MM.1S (cell line): ENCODE measurements around the gene RNF138.
"Not testable (repeated sequence)": the region's sequence is repeated elsewhere in the genome, so short reads cannot be mapped to it uniquely, and the experiment has no call there.

Source experiments
- DNase-seq: peaks from one replicate; pipeline ENCODE4 v3.0.0-alpha.2; 2015
- H2AFZ ChIP-seq: fragments of 300-600 bp; sonication (generic); 2 replicates; pipeline ENCODE4 v1.6.0; 2016; ENCODE audit warnings: antibody characterized with exemption, low read length
- H3F3A ChIP-seq: fragments of 300-600 bp; sonication (generic); 2 replicates; pipeline ENCODE4 v1.6.1; 2016; ENCODE audit warnings: mild to moderate bottlenecking, antibody characterized with exemption, low read length, moderate library complexity, mixed read lengths; ENCODE audit not compliant: insufficient read depth
- H3K27ac ChIP-seq: fragments of 300-600 bp; sonication (generic); 2 replicates; pipeline ENCODE4 v1.5.1; 2016; ENCODE audit warnings: mild to moderate bottlenecking, low read length
- H3K27me3 ChIP-seq: fragments of 300-600 bp; sonication (generic); replicated peaks from 2 replicates; pipeline ENCODE4 v1.6.0; 2016; ENCODE audit warnings: low read length; ENCODE audit not compliant: insufficient read depth
- H3K36me3 ChIP-seq: fragments of 300-600 bp; sonication (generic); replicated peaks from 2 replicates; pipeline ENCODE4 v1.6.1; 2016; ENCODE audit warnings: mild to moderate bottlenecking, low read length, mixed read lengths; ENCODE audit not compliant: insufficient read depth
- H3K4me1 ChIP-seq: fragments of 300-600 bp; sonication (generic); 2 replicates; pipeline ENCODE4 v1.6.1; 2016; ENCODE audit warnings: low read length, mixed read lengths
- H3K4me2 ChIP-seq: fragments of 300-600 bp; sonication (generic); 2 replicates; pipeline ENCODE4 v1.6.0; 2016; ENCODE audit warnings: low read depth, low read length
- H3K4me3 ChIP-seq: fragments of 300-600 bp; sonication (generic); 2 replicates; pipeline ENCODE4 v1.5.1; 2016; ENCODE audit warnings: low read length, mixed read lengths
- H3K79me2 ChIP-seq: fragments of 300-600 bp; sonication (generic); 2 replicates; pipeline ENCODE4 v1.6.1; 2016; ENCODE audit warnings: mixed run types, low read length, mixed read lengths
- H3K9ac ChIP-seq: fragments of 300-600 bp; sonication (generic); 2 replicates; pipeline ENCODE4 v1.6.1; 2016; ENCODE audit warnings: low read length, mixed read lengths
- H3K9me2 ChIP-seq: fragments of 300-600 bp; sonication (generic); replicated peaks from 2 replicates; pipeline ENCODE4 v1.6.1; 2016; ENCODE audit warnings: mild to moderate bottlenecking, low read length, mixed read lengths; ENCODE audit not compliant: insufficient read depth
- H3K9me3 ChIP-seq: fragments of 300-600 bp; sonication (generic); replicated peaks from 2 replicates; pipeline ENCODE4 v1.6.1; 2016; ENCODE audit warnings: mild to moderate bottlenecking, low read length, mixed read lengths; ENCODE audit not compliant: insufficient read depth
- H4K20me1 ChIP-seq: fragments of 300-600 bp; sonication (generic); 2 replicates; pipeline ENCODE4 v1.6.1; 2016; ENCODE audit warnings: mild to moderate bottlenecking, low read length, moderate library complexity, mixed read lengths; ENCODE audit not compliant: insufficient read depth
- EZH2 ChIP-seq: fragments of 300-600 bp; sonication (generic); optimal IDR thresholded peaks from 2 replicates; pipeline ENCODE3; 2017; ENCODE audit warnings: low read depth, mild to moderate bottlenecking, antibody characterized with exemption, low read length, mixed read lengths
- EZH2phosphoT487 ChIP-seq: fragments of 300-600 bp; sonication (generic); IDR thresholded peaks from 2 replicates; pipeline ENCODE4 v1.6.1; 2018; ENCODE audit warnings: antibody characterized with exemption, low read length
- TF ChIP-seq, protein P1 (sequence below): fragments of 300-600 bp; sonication (generic); IDR thresholded peaks from 2 replicates; pipeline ENCODE4 v1.5.1; 2016; ENCODE audit warnings: antibody characterized with exemption, low read length, mixed read lengths

Gene RNF138

DNA sequence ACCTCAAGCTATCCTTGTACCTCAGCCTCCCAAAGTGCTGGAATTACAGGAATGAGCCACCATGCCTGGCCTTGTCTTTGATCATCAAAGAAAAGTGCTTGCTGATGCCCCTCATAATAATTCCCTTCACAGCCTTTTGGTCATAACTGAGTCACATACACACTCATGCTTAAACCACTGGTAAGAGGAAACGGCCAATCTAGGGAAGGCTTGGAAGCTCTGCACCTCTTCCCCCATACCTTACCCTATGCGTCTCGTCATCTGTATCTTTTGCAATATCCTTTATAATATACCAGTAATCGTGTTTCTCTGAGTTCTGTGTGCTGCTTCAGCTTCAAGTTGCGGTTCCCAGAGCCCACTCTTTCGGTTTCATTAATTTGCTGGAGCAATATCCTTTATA is 4.8 kb upstream of the RNF138 start:
- TF ChIP-seq EZH2phosphoT487, result no peak
- TF ChIP-seq EZH2, result no peak
- TF ChIP-seq, protein P1, sequence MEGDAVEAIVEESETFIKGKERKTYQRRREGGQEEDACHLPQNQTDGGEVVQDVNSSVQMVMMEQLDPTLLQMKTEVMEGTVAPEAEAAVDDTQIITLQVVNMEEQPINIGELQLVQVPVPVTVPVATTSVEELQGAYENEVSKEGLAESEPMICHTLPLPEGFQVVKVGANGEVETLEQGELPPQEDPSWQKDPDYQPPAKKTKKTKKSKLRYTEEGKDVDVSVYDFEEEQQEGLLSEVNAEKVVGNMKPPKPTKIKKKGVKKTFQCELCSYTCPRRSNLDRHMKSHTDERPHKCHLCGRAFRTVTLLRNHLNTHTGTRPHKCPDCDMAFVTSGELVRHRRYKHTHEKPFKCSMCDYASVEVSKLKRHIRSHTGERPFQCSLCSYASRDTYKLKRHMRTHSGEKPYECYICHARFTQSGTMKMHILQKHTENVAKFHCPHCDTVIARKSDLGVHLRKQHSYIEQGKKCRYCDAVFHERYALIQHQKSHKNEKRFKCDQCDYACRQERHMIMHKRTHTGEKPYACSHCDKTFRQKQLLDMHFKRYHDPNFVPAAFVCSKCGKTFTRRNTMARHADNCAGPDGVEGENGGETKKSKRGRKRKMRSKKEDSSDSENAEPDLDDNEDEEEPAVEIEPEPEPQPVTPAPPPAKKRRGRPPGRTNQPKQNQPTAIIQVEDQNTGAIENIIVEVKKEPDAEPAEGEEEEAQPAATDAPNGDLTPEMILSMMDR, result no peak
- Histone ChIP-seq H4K20me1 (no peaks in the 10 kb centered on the region), H3K9me2 (no peaks in the 10 kb centered on the region), H3K36me3 (no peaks in the 10 kb centered on the region), H3F3A (peaks cover 16% of the 10 kb centered on the region), H3K27me3 (no peaks in the 10 kb centered on the region), H2AFZ (no peak overlapping the region), H3K79me2 (no peaks in the 10 kb centered on the region), H3K9me3 (no peaks in the 10 kb centered on the region), H3K4me3 (no peak overlapping the region), H3K9ac (no peak overlapping the region), H3K27ac (no peak overlapping the region), H3K4me1 (peaks cover 12% of the 10 kb centered on the region), H3K4me2 (no peak overlapping the region)
- DNase-seq, result no peak

DNA sequence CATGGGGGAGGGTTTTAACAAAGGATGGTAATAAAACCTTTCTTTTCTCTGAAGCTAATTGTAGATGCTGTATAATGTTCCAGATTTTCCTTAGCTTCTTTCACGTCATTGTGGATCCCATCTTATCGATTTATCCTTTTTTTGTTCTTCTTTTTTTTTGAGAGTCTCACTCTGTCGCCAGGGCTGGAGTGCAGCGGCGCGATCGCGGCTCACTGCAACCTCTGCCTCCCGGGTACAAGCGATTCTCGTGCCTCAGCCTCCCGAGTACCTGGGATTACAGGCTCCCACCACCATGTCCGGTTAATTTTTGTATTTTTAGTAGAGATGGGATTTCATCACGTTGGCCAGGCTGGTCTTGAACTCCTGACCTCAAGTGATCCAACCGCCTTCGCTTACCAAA is 843 bp upstream of the RNF138 start:
- not testable (repeated sequence) for DNase-seq, H3K27ac ChIP-seq, H3K27me3 ChIP-seq, H3K9me2 ChIP-seq, H3K4me1 ChIP-seq, H3K9ac ChIP-seq, H3K4me2 ChIP-seq, H2AFZ ChIP-seq, H3K9me3 ChIP-seq, H3K4me3 ChIP-seq, H3K36me3 ChIP-seq
- Histone ChIP-seq H4K20me1 (peaks cover 13% of the 10 kb centered on the region), H3K79me2 (peaks cover 34% of the 10 kb centered on the region), H3F3A (peaks cover 19% of the 10 kb centered on the region)

DNA sequence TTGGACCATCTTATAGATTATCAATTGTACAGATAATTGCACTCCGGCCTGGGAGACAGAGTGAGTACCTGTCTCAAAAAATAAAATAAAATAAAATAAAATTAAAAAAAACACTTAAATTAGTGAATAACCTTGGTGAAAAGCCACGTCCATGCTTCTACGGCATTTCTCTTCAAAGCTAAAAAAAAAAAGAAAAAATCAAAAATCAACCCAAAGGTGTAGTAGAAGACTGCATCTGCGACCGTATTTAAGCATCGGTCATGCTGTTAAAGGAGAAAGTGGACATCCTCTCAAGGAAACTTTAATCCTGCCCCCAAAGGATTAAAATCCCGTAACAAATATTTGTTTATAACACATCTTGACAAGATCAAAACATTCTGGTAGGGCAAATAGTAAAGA is 350 bp upstream of the RNF138 start:
- peak; percentile 14 for DNase-seq
- no peak for TF ChIP-seq EZH2phosphoT487
- TF ChIP-seq EZH2, result no peak
- TF ChIP-seq, protein P1, result no peak
- Histone ChIP-seq H3K27me3 (no peaks in the 10 kb centered on the region), H3K79me2 (peaks cover 39% of the 10 kb centered on the region), H3K4me1 (0 out of 2 replicates have a peak, but pooled peaks cover 5% of the 10 kb centered on the region), H3K36me3 (peaks cover 9% of the 10 kb centered on the region), H3K27ac (peak overlapping the region; percentile 99), H4K20me1 (peaks cover 18% of the 10 kb centered on the region), H3K9ac (peak overlapping the region; percentile 97), H2AFZ (peak overlapping the region; percentile 51), H3F3A (peaks cover 19% of the 10 kb centered on the region), H3K9me2 (no peaks in the 10 kb centered on the region), H3K4me2 (peak overlapping the region; percentile 93), H3K9me3 (no peaks in the 10 kb centered on the region), H3K4me3 (peak overlapping the region; percentile 72)

DNA sequence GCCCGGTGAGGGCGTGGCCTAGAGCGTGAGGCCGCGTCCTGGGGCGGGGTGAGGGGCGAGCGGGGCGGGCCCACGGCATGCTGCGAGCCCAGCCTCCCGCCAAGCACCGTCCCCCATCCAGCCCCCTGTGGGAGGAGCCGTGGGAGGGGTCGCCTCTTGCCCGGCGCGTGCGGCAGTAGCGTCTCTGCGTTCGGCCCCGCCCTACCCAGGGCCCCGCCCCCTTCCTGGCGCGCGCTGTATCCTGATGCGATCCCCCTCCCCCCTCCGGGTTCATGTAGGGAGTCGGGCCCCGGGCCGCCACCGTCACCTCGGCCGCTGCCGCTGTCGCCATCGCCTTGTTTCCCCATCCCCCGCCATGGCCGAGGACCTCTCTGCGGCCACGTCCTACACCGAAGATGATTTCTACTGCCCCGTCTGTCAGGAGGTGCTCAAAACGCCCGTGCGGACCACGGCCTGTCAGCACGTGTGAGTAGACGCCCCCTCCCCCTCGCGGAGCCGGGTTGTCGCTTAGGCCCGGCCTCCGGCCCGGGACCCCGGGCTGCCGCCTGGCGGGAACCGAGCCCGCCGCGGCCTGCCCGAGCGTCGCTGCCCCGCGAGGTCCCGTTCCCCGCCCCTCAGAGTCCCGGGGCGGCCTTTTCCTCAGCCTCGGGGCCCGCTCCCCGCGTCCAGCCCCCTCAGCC is 888 bp downstream of the RNF138 start:
- Histone ChIP-seq H3K4me3 (peak overlapping the region; percentile 76), H3K27me3 (no peaks in the 10 kb centered on the region), H3K9me3 (no peaks in the 10 kb centered on the region), H3K9ac (peak overlapping the region; percentile 97), H2AFZ (peak overlapping the region; percentile 52; the same call in 1 of the 2 replicates), H4K20me1 (peaks cover 24% of the 10 kb centered on the region), H3K27ac (peak overlapping the region; percentile 99), H3K4me2 (peak overlapping the region; percentile 95; the same call in 1 of the 2 replicates), H3K4me1 (0 out of 2 replicates have a peak, but pooled peaks cover 5% of the 10 kb centered on the region), H3K36me3 (peaks cover 9% of the 10 kb centered on the region), H3K9me2 (no peaks in the 10 kb centered on the region), H3K79me2 (peaks cover 51% of the 10 kb centered on the region), H3F3A (peaks cover 19% of the 10 kb centered on the region)
- DNase-seq, result peak; percentile 95
- no peak for TF ChIP-seq EZH2phosphoT487
- TF ChIP-seq, protein P1, result no peak
- TF ChIP-seq EZH2, result no peak
